ENCODE measurements around the gene SLC25A21. TPM values are rescaled to one million over a fixed set of nuclear protein-coding genes. Genes with fewer than 3 reads are reported as not detected.

SLC25A21 gene
- total RNA-seq, 1 experiment from 2014 or later: 2.1 TPM

- ChIA-PET CTCF (no interaction called here), POLR2A (no interaction called here)
- no peak for ATAC-seq
- Histone ChIP-seq H3K36me3 (ENCODE audit: control insufficient read depth, insufficient read depth, low read length) (no peaks in the 10 kb centered on the region), H3K4me1 (ENCODE audit: control insufficient read depth, insufficient read depth, low read length) (peaks cover 10% of the 10 kb centered on the region; the same call in 1 of the 2 replicates), H3K27me3 (ENCODE audit: control insufficient read depth, insufficient read depth, low read length) (no peaks in the 10 kb centered on the region), H3K9me3 (ENCODE audit: control insufficient read depth, insufficient read depth, low read depth, low read length) (no peaks in the 10 kb centered on the region), H3K4me3 (ENCODE audit: low read depth in 2 of 2, low read length in 2 of 2) (no peak overlapping the region), H3K27ac (ENCODE audit: low read length) (no peak overlapping the region)
- intact Hi-C loops (cut with micrococcal nuclease; ENCODE audit: unreplicated experiment): no loop called here
- in situ Hi-C loops (cut with HindIII; ENCODE audit: low pct_unique_long_range_greater_than_20kb, low sequenced_read_pairs): no loop called here
- no peak for DNase-seq (ENCODE audit: low read depth, low spot score)
- TF ChIP-seq POLR2AphosphoS5 (IDR thresholded peaks at IDR 0.05; ENCODE audit: low read depth, low read length): no peak
- TF ChIP-seq CTCF (IDR thresholded peaks at IDR 0.05): no peak
- TF ChIP-seq TCF7L2 (IDR thresholded peaks at IDR 0.05; ENCODE audit: low read depth, low read length): no peak
- no peak for TF ChIP-seq REST (IDR thresholded peaks at IDR 0.05; ENCODE audit: insufficient read depth in 1 of 2, low read depth in 2 of 2, low read length in 1 of 2)
- no peak for TF ChIP-seq SIN3A (IDR thresholded peaks at IDR 0.05; ENCODE audit: borderline replicate concordance, insufficient read depth, low read depth, low read length)
- no TSS peak for BruUV-seq (replicated peaks)
These were observed 31.0 kb upstream of the SLC25A21 start for GRCh38 chr14:37203423-37203822.

- H3K9me3 ChIP-seq (ENCODE audit: control insufficient read depth, insufficient read depth, low read depth, low read length): no peaks in the 10 kb centered on the region
- H3K27ac ChIP-seq (ENCODE audit: low read length): no peak overlapping the region
- in situ Hi-C loops (cut with HindIII; ENCODE audit: low pct_unique_long_range_greater_than_20kb, low sequenced_read_pairs): no loop called here
- BruUV-seq (replicated peaks): no TSS peak
- intact Hi-C loops (cut with micrococcal nuclease; ENCODE audit: unreplicated experiment): no loop called here
- DNase-seq (ENCODE audit: low read depth, low spot score) (no peak), ATAC-seq (no peak)
- ChIA-PET POLR2A (interaction anchor here (0.6 kb wide), 1 partner anchor 215 kb away, joined by 3 read pairs; no protein-coding TSS in a partner anchor), CTCF (no interaction called here)
- H3K27me3 ChIP-seq (ENCODE audit: control insufficient read depth, insufficient read depth, low read length): no peaks in the 10 kb centered on the region
- H3K36me3 ChIP-seq (ENCODE audit: control insufficient read depth, insufficient read depth, low read length): no peaks in the 10 kb centered on the region; the same call in 1 of the 2 replicates
- no peak for TF ChIP-seq CTCF (IDR thresholded peaks at IDR 0.05)
- TF ChIP-seq SIN3A (IDR thresholded peaks at IDR 0.05; ENCODE audit: borderline replicate concordance, insufficient read depth, low read depth, low read length): no peak
- no peak for TF ChIP-seq TCF7L2 (IDR thresholded peaks at IDR 0.05; ENCODE audit: low read depth, low read length)
- no peak for TF ChIP-seq REST (IDR thresholded peaks at IDR 0.05; ENCODE audit: insufficient read depth in 1 of 2, low read depth in 2 of 2, low read length in 1 of 2)
- no peak for TF ChIP-seq POLR2AphosphoS5 (IDR thresholded peaks at IDR 0.05; ENCODE audit: low read depth, low read length)
- H3K4me3 ChIP-seq (ENCODE audit: low read depth in 2 of 2, low read length in 2 of 2): no peak overlapping the region
- peaks cover 10% of the 10 kb centered on the region; the same call in 1 of the 2 replicates for H3K4me1 ChIP-seq (ENCODE audit: control insufficient read depth, insufficient read depth, low read length)
These were observed 30.4 kb upstream of the SLC25A21 start for GRCh38 chr14:37202812-37203211.
